DMS153 (cell line): Measurements from ENCODE around the gene ELF5.
A peak's percentile ranks its signal among the peaks of the same experiment; 100 is the strongest.

Source experiments
- DNase-seq: peaks from one replicate; lab custom pipeline; 2025; lab: John Stamatoyannopoulos, UW

The ELF5 gene

GRCh38 chr11:34522188-34522587 is 8.6 kb upstream of the ELF5 start:
- no peak for DNase-seq

DNA sequence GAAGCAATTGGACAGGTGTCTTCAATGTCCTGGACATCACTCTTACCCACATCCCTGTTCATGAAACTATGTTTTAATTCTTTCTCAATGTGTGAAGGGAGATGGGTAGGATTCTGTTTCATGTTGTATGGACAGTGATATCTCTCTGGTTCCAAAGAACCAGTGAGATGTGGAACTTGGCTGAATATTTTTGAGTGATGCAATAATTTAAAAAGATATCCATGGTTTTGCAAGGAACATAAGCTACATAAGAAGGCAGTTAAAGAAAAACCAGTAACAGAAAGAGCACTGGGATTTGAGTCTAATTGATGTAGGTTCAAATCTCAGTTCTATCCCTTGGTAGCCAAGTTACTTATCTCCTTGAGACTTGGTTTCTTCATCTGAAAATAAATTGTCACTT is 7.7 kb upstream of the ELF5 start:
- no peak for DNase-seq

DNA sequence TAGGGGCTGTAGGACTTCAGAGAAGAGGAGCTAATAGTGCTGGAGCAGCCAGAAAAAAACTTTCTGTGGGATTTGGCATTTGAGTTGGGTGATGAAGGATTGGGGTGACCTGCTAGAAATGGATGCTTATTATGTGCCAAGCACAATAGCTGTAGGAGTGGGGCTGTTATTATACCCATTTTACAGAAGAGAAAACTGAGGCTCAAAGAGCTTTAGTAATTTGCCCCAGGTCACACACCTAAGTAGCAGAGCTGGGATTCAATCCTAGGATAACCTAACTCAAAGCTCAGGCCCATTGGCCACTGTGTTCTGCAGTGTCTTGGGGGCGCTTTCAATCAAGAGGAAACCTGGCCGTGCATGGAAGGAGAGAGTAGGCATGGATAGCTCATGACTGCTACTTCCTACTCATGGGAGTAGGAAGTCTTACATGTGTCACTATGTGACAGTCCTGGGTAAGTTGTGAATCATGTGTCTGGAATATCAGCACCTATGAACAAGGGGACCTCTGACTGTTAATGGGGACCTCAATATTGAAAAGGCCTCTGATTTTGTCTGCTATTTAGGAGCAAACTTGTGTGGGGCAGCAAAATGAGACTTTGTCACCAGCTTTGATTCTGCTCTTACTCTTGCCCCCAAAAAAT is 6.1 kb upstream of the ELF5 start:
- no peak for DNase-seq

DNA sequence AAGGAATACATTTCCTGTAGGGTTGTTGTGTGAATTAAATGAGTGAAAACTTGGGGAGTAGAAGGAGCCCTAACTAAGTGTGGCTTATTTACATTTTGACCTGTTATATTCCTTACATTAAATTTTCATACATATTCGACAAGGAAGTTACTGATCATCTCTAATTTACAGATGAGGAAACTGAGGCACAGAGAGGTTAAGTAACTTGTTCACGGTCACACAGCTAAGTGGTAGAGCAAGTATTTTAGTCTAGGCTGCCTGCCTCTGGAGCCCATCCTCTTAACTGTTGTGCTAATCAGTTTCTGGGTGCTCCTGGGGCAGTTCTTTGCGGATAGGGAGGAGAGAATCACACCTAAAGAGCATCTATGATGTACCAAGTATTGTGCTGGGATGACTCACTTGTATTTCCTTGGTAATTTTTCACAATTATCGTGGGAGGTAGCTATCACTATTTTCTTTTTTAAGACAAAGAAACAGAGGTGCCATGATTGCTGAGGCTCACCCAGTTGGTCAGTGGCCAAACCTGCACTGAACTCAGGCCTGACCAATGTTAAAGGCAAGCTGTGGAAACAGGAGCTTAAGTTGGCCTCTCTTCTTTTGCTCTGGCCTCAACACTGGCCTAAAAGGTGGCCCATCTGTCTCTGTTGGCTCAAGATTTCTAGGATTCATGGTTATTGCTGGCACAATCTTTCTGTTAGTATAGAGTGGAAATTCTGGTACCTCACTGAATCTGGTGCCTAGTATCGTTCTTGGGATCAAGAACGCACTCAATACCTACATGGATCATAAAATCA is 2.9 kb upstream of the ELF5 start:
- DNase-seq, result no peak

DNA sequence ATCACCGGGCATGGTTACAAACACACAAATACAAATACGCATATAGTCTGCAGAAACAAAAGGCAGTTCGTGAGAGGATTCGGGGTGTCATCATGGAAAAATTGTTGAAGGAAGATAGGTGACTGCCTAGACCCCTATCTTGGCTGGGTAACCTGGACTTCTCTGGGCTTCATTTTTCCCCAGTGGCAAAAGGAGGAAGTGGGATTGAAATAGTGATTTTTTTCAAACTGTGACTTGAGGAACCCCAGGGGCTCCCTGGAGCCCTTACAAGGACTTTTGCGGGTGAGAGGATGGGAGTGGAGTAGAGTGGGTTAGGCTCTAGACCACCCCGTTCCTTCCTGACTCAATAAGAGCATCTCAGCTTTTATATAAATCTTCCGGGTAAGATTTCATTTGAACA is 1.0 kb upstream of the ELF5 start:
- DNase-seq, result no peak

DNA sequence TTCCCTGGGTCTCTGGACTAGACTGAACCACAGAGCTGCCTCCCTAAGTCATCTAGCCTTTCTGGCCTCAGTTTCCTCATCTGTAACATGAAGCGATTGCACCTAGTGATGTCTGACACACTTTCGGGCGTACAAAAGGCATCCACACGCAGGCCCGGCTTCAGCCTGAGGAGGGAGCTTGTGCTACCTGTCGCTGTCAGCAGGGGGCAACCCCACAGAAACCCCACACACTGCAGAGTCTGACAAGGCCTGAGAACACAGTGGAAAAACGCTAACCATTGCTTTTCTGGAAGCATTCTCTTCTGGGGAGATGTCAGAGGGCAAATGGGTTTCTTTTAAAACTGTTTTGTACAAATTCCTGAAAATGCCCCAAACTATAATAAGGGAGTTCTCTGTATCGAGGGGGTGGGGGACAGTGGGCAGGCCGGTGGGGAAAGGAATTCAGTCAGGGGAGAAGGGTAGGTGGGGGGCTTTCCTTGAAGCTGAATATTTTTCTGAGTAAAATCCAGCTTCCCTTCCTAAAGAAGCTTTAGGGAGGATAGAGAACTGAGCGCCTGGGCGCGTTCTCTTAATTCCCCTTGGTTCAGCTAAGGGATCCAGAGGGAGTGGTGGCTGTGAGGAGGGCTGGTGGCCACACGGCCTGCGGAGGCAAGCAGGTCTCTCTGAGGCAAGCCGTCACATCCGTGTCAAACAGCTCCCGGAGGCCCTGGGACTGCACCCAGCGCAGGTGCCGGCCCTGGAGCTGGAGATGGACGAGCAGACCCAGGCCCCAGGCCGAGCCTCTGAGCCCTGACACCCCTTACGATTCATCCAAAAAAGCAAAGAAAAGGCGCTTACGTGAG is 533 bp downstream of the ELF5 start:
- peak; percentile 7 for DNase-seq

DNA sequence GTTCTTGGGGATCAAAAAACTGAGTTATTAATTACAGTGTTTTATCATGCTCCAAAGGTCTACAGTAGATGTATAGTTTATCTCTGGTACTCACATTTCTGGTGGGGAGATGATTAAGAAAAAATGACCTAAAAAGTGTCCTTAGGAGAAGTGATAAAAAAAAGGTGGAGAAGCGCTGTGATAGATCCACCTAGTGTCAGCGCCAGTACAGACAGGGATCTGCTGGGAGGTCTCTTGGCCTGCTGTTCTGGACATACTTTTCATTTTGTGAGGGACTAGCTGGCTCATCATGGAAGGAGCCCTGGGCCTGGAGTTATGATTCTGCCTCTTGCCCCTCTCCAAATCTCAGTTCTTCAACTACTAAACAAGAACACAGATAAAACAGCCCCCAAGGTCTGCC is 2.9 kb downstream of the ELF5 start:
- DNase-seq, result no peak

DNA sequence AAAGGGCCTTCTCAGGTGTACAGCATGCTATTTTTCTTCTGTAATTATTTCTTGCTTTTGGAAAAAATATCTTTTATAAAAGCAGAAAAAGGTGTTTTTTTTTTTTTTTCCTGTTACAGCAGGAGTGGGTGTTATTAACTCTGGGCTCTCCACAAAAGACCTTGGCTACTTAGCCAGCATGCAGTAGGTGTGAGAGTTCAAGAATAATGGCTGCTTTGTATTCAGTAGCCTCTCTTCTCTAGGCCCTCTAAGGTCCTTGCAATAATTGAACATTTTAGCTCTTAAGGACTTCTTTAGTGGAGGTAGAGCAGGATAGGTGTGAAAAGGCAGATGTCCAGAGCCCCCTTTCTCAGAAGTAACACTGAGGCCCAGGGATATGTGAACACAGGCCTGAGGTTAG is 3.4 kb downstream of the ELF5 start:
- DNase-seq, result no peak

DNA sequence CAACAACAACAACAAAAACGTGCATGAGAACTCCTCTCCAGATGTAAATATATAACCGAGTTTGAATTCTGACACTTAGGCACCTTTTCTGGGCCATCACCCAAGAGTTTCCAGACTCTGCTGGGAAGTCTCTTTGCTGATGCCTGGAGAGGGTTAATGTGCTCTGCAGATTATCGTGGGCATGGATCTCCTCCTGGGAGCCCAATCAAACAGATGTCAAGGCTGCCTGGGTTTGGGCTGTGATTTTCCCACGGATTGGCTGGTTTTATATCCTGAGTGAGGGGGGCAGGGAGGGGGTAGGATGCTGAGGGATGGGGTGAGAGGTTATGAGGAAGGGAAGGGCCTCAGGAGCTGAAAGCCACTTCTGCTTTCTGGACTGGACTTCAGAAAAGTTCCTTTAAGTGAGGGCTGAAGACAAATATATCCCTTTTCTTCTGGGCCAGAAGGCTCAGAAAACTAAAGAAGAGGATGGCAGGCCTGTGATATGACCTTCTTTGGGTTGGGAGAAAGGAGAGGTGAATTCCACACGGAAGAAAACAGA is 4.2 kb downstream of the ELF5 start:
- no peak for DNase-seq

GRCh38 chr11:34508524-34508923 is 5.1 kb downstream of the ELF5 start:
- DNase-seq, result no peak

GRCh38 chr11:34507610-34508009 is 6.0 kb downstream of the ELF5 start:
- DNase-seq, result no peak

GRCh38 chr11:34507156-34507555 is 6.4 kb downstream of the ELF5 start:
- no peak for DNase-seq

DNA sequence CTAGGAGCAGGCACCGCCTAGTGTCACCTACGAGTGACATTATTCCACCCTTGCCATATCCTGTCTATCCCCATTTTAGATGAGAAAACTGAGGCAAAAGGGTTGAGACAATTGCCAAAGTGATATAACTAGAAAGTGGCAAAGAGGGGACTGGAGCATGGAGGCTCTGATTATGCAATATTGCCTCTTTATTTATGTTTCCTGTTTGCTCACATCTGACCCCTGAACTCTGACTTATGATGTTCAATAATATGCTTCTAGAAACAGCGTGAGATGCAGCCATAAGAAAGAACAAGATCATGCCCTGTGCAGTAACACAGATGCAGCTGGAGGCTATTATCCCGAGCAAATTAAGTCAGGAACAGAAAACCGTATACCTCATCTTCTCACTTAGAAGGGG is 7.7 kb downstream of the ELF5 start:
- no peak for DNase-seq

GRCh38 chr11:34502949-34503348 is 10.6 kb downstream of the ELF5 start:
- DNase-seq, result no peak

- no peak for DNase-seq
Observed at GRCh38 chr11:34501949-34502348, 11.6 kb downstream of the ELF5 start.

DNA sequence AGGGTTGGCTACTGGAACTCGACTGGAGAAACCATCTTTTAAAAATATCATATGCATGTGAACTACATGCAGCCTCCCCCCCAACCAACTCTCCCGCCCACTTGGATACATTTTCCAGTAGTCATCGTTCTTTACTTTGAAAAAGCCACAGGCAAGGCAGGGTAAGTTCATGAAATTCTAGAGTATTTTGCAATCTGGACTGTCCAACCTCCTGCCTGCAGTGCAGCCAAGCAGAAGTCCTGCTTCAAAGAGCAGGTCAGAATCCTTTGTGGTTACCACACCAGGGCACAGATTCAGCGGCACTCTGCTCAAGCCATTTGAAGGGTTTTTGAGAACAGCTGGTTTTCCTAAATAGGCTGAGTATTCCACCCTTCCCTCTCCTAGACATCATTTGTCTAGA is 12.1 kb downstream of the ELF5 start:
- no peak for DNase-seq

DNA sequence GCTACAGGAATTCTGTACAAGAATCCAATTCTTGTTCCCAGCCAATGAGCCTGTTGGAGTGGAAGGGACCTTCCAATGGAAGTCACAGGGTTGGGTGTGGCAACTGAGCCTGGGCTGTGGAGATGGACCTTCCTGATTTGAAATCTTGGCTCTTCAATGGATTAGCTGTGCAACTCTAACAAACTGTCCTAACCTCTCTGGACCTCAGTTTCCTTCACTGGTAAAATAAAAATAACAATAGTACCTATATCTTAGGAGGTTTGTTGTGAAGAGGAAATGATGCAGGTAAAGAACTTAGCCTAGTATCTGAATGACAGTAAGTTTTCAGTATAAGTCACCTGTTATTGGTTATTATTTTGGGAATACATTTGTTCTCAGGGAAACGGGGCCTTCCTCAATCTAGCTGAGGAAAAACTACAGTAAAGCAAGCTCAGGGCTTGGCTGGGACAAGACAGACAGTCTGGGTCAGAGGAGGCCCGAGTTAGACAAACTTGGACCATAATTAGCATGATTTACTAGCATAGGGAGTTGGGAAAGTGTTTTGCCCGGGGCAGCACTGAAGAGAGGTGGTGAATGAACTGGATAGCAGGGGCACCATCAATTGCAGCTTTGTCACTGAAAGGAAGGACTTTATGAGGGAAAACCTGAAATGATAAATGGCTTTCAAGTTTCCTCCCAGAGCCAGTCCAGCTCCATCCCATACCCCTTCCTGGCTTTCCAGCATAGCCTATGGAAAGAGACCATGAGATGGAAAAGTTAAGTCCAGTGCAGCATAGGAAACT is 13.7 kb downstream of the ELF5 start:
- DNase-seq, result no peak

GRCh38 chr11:34495724-34496377 is 17.7 kb downstream of the ELF5 start:
- no peak for DNase-seq

DNA sequence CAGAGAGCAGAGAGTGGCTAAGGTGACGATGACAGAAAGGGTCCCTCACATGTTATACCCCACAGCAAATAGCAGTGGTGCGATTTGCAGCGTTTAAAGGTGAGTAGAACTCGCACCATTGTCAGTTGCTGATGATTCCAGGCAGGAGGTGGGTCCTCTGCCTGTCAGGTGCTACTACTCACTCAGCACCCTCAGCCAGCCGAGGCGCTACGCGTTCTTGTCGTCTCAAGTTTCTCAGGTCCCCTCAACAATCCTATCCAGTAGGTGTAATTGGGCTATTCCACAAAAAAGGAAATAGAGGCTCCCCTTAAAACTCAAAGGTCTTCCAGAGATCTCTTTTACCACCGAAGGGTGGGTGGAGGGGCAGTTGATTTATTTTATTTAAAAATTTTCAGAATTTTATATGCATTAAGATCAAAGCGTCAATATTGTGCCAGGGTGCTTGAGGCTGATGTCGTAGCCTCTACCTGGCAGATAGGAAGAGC is 18.3 kb downstream of the ELF5 start:
- DNase-seq, result no peak

- DNase-seq, result no peak
Observed at GRCh38 chr11:34493926-34494595, 19.5 kb downstream of the ELF5 start.

DNA sequence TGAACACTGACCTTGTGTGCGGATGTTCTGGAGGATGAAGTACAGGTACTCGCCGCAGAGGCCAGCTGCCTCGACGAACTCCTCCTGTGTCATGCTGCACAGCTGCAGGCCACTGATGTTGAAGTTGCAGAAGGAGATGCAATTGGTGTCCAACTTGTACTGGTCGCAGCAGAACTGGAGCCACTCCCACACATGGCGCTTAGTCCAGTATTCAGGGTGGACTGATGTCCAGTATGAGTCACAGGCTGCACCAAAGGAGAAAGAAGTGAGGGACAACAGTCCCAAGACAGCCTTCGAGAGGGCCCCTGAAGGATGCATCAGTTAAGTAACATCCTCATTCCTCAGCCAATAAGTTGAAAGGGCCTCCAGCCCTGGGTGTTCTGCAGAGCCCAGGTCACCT is 20.1 kb downstream of the ELF5 start:
- no peak for DNase-seq
